ENCODE results near the gene PTTG2. TPM values are rescaled to one million over a fixed set of nuclear protein-coding genes. Genes with fewer than 3 reads are reported as not detected.

Gene PTTG2
- total RNA-seq, 4 donors from 2014 or later, result 2.1 TPM; not detected in 3

- TF ChIP-seq POLR2A (IDR thresholded peaks at IDR 0.05), result no peak
- TF ChIP-seq, protein P1, sequence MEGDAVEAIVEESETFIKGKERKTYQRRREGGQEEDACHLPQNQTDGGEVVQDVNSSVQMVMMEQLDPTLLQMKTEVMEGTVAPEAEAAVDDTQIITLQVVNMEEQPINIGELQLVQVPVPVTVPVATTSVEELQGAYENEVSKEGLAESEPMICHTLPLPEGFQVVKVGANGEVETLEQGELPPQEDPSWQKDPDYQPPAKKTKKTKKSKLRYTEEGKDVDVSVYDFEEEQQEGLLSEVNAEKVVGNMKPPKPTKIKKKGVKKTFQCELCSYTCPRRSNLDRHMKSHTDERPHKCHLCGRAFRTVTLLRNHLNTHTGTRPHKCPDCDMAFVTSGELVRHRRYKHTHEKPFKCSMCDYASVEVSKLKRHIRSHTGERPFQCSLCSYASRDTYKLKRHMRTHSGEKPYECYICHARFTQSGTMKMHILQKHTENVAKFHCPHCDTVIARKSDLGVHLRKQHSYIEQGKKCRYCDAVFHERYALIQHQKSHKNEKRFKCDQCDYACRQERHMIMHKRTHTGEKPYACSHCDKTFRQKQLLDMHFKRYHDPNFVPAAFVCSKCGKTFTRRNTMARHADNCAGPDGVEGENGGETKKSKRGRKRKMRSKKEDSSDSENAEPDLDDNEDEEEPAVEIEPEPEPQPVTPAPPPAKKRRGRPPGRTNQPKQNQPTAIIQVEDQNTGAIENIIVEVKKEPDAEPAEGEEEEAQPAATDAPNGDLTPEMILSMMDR (IDR thresholded peaks at IDR 0.05 in 4 of 5, conservative IDR thresholded peaks at IDR 0.05 in 1 of 5), result no peak
- intact Hi-C loops (cut with DNase I; ENCODE audit: low total_unique reads) (no loop called here), in situ Hi-C loops (cut with MboI; ENCODE audit: low sequenced_read_pairs in 4 of 4) (no loop called here)
- Histone ChIP-seq H3K27me3 (no peaks in the 10 kb centered on the region), H3K27ac (peak overlapping the region in 2 of 4 donors; percentile 1 to 29), H3K9me3 (no peaks in the 10 kb centered on the region), H3K4me1 (peaks cover 19 to 24% of the 10 kb centered on the region in 2 donors), H3K36me3 (no peaks in the 10 kb centered on the region), H3K4me3 (no peak overlapping the region)
- ATAC-seq (peak; percentile 34 to 60), DNase-seq (peak in 1 of 2 donors; percentile 65)
These were observed 35.3 kb upstream of the PTTG2 start for GRCh38 chr4:37924946-37925345.

DNA sequence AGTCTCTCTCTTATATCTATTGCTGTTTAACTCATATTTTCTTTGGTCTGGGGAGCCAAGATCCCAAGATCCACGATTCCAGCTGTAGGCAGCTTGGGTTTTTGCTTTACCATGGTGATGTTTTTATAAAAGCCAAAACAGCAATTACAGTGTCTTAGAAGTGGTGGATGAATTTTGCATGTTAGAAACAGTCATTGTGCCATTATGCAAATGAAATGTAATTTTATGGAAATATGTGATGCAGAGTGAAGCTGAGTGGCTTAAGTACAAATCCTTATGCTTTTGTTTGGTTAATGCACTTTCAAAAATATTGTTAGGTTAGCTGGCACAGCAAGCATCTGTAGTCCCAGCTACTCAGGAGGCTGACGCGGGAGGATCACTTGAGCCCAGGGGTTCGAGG, 32.8 kb upstream of the PTTG2 start:
- Histone ChIP-seq H3K27ac (no peak overlapping the region), H3K36me3 (no peaks in the 10 kb centered on the region), H3K27me3 (no peaks in the 10 kb centered on the region), H3K4me1 (peaks cover 30 to 38% of the 10 kb centered on the region in 2 donors), H3K9me3 (no peaks in the 10 kb centered on the region), H3K4me3 (no peak overlapping the region)
- ATAC-seq (no peak), DNase-seq (no peak)
- intact Hi-C loops (cut with DNase I; ENCODE audit: low total_unique reads) (no loop called here), in situ Hi-C loops (cut with MboI; ENCODE audit: low sequenced_read_pairs in 4 of 4) (no loop called here)
- TF ChIP-seq POLR2A (IDR thresholded peaks at IDR 0.05), result no peak
- TF ChIP-seq, protein P1 (IDR thresholded peaks at IDR 0.05 in 4 of 5, conservative IDR thresholded peaks at IDR 0.05 in 1 of 5), result no peak

- TF ChIP-seq POLR2A (IDR thresholded peaks at IDR 0.05), result no peak
- TF ChIP-seq, protein P1 (IDR thresholded peaks at IDR 0.05 in 4 of 5, conservative IDR thresholded peaks at IDR 0.05 in 1 of 5), result no peak
- Histone ChIP-seq H3K27ac (peak overlapping the region; percentile 54 to 97 (median 86)), H3K9me3 (no peaks in the 10 kb centered on the region), H3K4me3 (no peak overlapping the region), H3K27me3 (no peaks in the 10 kb centered on the region), H3K4me1 (peaks cover 43 to 51% of the 10 kb centered on the region in 2 donors), H3K36me3 (no peaks in the 10 kb centered on the region)
- ATAC-seq (no peak), DNase-seq (no peak)
- in situ Hi-C loops (cut with MboI; ENCODE audit: low sequenced_read_pairs in 4 of 4) (no loop called here), intact Hi-C loops (cut with DNase I; ENCODE audit: low total_unique reads) (no loop called here)
These were observed 31.5 kb upstream of the PTTG2 start for GRCh38 chr4:37928426-37929416.

DNA sequence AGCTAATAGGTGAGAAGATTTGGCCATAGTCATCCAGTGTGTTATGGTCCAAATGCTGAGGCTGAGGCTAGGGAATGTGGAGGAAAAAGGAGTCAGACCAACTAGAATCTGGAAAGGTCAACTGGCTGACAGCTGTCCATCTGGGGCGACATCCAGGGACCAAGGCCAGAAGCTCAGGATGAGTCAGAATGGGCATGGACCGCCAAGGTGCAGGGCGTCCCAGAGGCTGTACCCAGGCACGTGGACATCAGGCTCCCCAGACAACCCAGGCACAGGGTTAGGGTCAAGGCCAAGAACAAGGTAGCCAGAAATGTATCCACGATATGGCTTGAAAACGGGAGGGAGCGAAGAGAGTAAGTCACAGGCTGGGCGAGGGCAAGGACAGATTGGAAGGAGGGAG, 26.1 kb upstream of the PTTG2 start:
- intact Hi-C loops (cut with DNase I; ENCODE audit: low total_unique reads) (loop anchor here (1.0 to 2.0 kb wide), 2 partner anchors 44 to 219 kb away; no protein-coding TSS in a partner anchor), in situ Hi-C loops (cut with MboI; ENCODE audit: low sequenced_read_pairs in 4 of 4) (no loop called here)
- Histone ChIP-seq H3K27ac (peak overlapping the region; percentile 83 to 97 (median 88)), H3K9me3 (no peaks in the 10 kb centered on the region), H3K27me3 (no peaks in the 10 kb centered on the region), H3K36me3 (no peaks in the 10 kb centered on the region), H3K4me1 (peaks cover 63 to 75% of the 10 kb centered on the region in 2 donors), H3K4me3 (peak overlapping the region in 1 of 4 donors; percentile 16)
- TF ChIP-seq POLR2A (IDR thresholded peaks at IDR 0.05), result no peak
- TF ChIP-seq, protein P1 (IDR thresholded peaks at IDR 0.05 in 4 of 5, conservative IDR thresholded peaks at IDR 0.05 in 1 of 5), result no peak
- peak; percentile 93 to 96 for DNase-seq
- peak; percentile 75 to 80 for ATAC-seq
